A673 (cell line): ENCODE data around the gene LAMA4.
A peak's percentile ranks its signal among the peaks of the same experiment; 100 is the strongest.

Experiments used
- EZH2 ChIP-seq: fragments of 200-600 bp; sonication (generic); IDR thresholded peaks from 2 replicates; pipeline ENCODE4 v1.6.1; 2017; ENCODE audit warnings: borderline replicate concordance, low read depth, mild to moderate bottlenecking, mixed read lengths, antibody characterized with exemption, low read length; ENCODE audit not compliant: poor library complexity, severe bottlenecking
- TF ChIP-seq, protein P1 (sequence below): fragments of 300-800, 200-600 bp; sonication (generic); conservative IDR thresholded peaks from 2 replicates; pipeline ENCODE4 v1.5.1; 2017; ENCODE audit warnings: low read depth, mild to moderate bottlenecking, antibody characterized with exemption, low read length, moderate library complexity, mixed read lengths

DNA sequence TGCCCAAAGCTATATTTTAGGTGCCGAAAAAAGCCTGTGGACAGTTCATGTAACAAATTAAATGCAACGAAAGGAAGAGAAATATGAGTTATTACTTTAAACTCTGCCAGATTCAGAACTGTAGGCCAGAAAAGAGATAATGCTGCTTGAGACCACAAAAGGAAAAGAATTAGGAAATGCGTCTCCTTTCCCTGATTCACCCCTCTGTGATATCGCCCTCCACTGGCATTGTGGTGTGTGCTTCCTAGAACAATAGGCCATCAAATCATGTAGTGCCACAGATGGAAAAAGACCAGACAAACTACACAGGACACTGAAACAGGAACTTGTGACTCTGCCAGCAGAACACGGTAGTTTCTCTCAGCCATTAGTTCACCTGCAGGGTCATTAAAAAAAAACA lies 14.7 kb upstream of the LAMA4 start:
- TF ChIP-seq, protein P1, sequence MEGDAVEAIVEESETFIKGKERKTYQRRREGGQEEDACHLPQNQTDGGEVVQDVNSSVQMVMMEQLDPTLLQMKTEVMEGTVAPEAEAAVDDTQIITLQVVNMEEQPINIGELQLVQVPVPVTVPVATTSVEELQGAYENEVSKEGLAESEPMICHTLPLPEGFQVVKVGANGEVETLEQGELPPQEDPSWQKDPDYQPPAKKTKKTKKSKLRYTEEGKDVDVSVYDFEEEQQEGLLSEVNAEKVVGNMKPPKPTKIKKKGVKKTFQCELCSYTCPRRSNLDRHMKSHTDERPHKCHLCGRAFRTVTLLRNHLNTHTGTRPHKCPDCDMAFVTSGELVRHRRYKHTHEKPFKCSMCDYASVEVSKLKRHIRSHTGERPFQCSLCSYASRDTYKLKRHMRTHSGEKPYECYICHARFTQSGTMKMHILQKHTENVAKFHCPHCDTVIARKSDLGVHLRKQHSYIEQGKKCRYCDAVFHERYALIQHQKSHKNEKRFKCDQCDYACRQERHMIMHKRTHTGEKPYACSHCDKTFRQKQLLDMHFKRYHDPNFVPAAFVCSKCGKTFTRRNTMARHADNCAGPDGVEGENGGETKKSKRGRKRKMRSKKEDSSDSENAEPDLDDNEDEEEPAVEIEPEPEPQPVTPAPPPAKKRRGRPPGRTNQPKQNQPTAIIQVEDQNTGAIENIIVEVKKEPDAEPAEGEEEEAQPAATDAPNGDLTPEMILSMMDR: peak; percentile 57
- TF ChIP-seq EZH2: no peak
